ENCODE measurements around the gene CNOT9.

- TF ChIP-seq CTCF (IDR thresholded peaks at IDR 0.05), result no peak
- TF ChIP-seq POLR2A (IDR thresholded peaks at IDR 0.05), result no peak
Observed at GRCh38 chr2:218536804-218537494, 31.7 kb upstream of the CNOT9 start.
